ENCODE data around the gene SCAF8.
A peak's percentile ranks its signal among the peaks of the same experiment; 100 is the strongest.
"Not testable (repeated sequence)": the region's sequence is repeated elsewhere in the genome, so short reads cannot be mapped to it uniquely, and the experiment has no call there.

Gene SCAF8

GRCh38 chr6:154719854-154720253 lies 13.4 kb upstream of the SCAF8 start:
- Histone ChIP-seq H3K9ac (ENCODE audit: low read depth, low read length) (no peak overlapping the region), H3K9me3 (ENCODE audit: control insufficient read depth, insufficient read depth, low read length) (peaks cover 5% of the 10 kb centered on the region; the same call in 1 of the 2 replicates), H3K4me1 (ENCODE audit: insufficient read depth, low read length) (no peaks in the 10 kb centered on the region), H3K36me3 (ENCODE audit: insufficient read depth, low read length) (no peaks in the 10 kb centered on the region)

- peaks cover 5% of the 10 kb centered on the region; the same call in 1 of the 2 replicates for H3K9me3 ChIP-seq (ENCODE audit: control insufficient read depth, insufficient read depth, low read length)
- no peaks in the 10 kb centered on the region for H3K4me1 ChIP-seq (ENCODE audit: insufficient read depth, low read length)
- H3K9ac ChIP-seq (ENCODE audit: low read depth, low read length): no peak overlapping the region
- H3K36me3 ChIP-seq (ENCODE audit: insufficient read depth, low read length): no peaks in the 10 kb centered on the region
Observed at GRCh38 chr6:154721460-154721859, 11.8 kb upstream of the SCAF8 start.

- Histone ChIP-seq H3K9me3 (ENCODE audit: control insufficient read depth, insufficient read depth, low read length) (no peaks in the 10 kb centered on the region), H3K4me1 (ENCODE audit: insufficient read depth, low read length) (peaks cover 3% of the 10 kb centered on the region; the same call in 1 of the 2 replicates), H3K9ac (ENCODE audit: low read depth, low read length) (no peak overlapping the region), H3K36me3 (ENCODE audit: insufficient read depth, low read length) (no peaks in the 10 kb centered on the region)
Observed at GRCh38 chr6:154726887-154727286, 6.3 kb upstream of the SCAF8 start.

- no peaks in the 10 kb centered on the region for H3K36me3 ChIP-seq (ENCODE audit: insufficient read depth, low read length)
Observed at GRCh38 chr6:154731296-154732218, 1.7 kb upstream of the SCAF8 start.

GRCh38 chr6:154732538-154733182 lies 556 bp upstream of the SCAF8 start:
- Histone ChIP-seq H3K9me3 (ENCODE audit: control insufficient read depth, insufficient read depth, low read length) (no peaks in the 10 kb centered on the region), H3K4me1 (ENCODE audit: insufficient read depth, low read length) (peaks cover 6% of the 10 kb centered on the region; the same call in 1 of the 2 replicates), H3K9ac (ENCODE audit: low read depth, low read length) (peak overlapping the region; percentile 89), H3K36me3 (ENCODE audit: insufficient read depth, low read length) (no peaks in the 10 kb centered on the region)

More at GRCh38 chr6:154731296-154732218, 1.7 kb upstream of the SCAF8 start:
- peaks cover 3% of the 10 kb centered on the region; the same call in 1 of the 2 replicates for H3K4me1 ChIP-seq (ENCODE audit: insufficient read depth, low read length)
- no peak overlapping the region for H3K9ac ChIP-seq (ENCODE audit: low read depth, low read length)
- no peaks in the 10 kb centered on the region for H3K9me3 ChIP-seq (ENCODE audit: control insufficient read depth, insufficient read depth, low read length)

GRCh38 chr6:154733626-154734382 lies 588 bp downstream of the SCAF8 start:
- Histone ChIP-seq H3K36me3 (ENCODE audit: insufficient read depth, low read length) (no peaks in the 10 kb centered on the region), H3K9me3 (ENCODE audit: control insufficient read depth, insufficient read depth, low read length) (no peaks in the 10 kb centered on the region), H3K4me1 (ENCODE audit: insufficient read depth, low read length) (peaks cover 17% of the 10 kb centered on the region), H3K9ac (ENCODE audit: low read depth, low read length) (peak overlapping the region; percentile 89)

- no peaks in the 10 kb centered on the region for H3K36me3 ChIP-seq (ENCODE audit: insufficient read depth, low read length)
- H3K9me3 ChIP-seq (ENCODE audit: control insufficient read depth, insufficient read depth, low read length): no peaks in the 10 kb centered on the region
- H3K4me1 ChIP-seq (ENCODE audit: insufficient read depth, low read length): peaks cover 23% of the 10 kb centered on the region
- H3K9ac ChIP-seq (ENCODE audit: low read depth, low read length): no peak overlapping the region
Observed at GRCh38 chr6:154736618-154737259, 3.5 kb downstream of the SCAF8 start.

GRCh38 chr6:154737424-154737823 lies 4.2 kb downstream of the SCAF8 start:
- Histone ChIP-seq H3K4me1 (ENCODE audit: insufficient read depth, low read length) (peaks cover 22% of the 10 kb centered on the region), H3K36me3 (ENCODE audit: insufficient read depth, low read length) (no peaks in the 10 kb centered on the region), H3K9ac (ENCODE audit: low read depth, low read length) (no peak overlapping the region), H3K9me3 (ENCODE audit: control insufficient read depth, insufficient read depth, low read length) (no peaks in the 10 kb centered on the region)

GRCh38 chr6:154738551-154738961 lies 5.3 kb downstream of the SCAF8 start:
- peaks cover 22% of the 10 kb centered on the region for H3K4me1 ChIP-seq (ENCODE audit: insufficient read depth, low read length)
- no peak overlapping the region; the same call in 1 of the 2 replicates for H3K9ac ChIP-seq (ENCODE audit: low read depth, low read length)
- no peaks in the 10 kb centered on the region for H3K9me3 ChIP-seq (ENCODE audit: control insufficient read depth, insufficient read depth, low read length)
- H3K36me3 ChIP-seq (ENCODE audit: insufficient read depth, low read length): no peaks in the 10 kb centered on the region

- Histone ChIP-seq H3K9me3 (ENCODE audit: control insufficient read depth, insufficient read depth, low read length) (no peaks in the 10 kb centered on the region), H3K9ac (ENCODE audit: low read depth, low read length) (no peak overlapping the region), H3K4me1 (ENCODE audit: insufficient read depth, low read length) (peaks cover 22% of the 10 kb centered on the region), H3K36me3 (ENCODE audit: insufficient read depth, low read length) (no peaks in the 10 kb centered on the region)
Observed at GRCh38 chr6:154740658-154741057, 7.4 kb downstream of the SCAF8 start.

GRCh38 chr6:154742891-154743290 lies 9.7 kb downstream of the SCAF8 start:
- H3K9ac ChIP-seq (ENCODE audit: low read depth, low read length): no peak overlapping the region
- no peaks in the 10 kb centered on the region for H3K36me3 ChIP-seq (ENCODE audit: insufficient read depth, low read length)
- peaks cover 17% of the 10 kb centered on the region for H3K4me1 ChIP-seq (ENCODE audit: insufficient read depth, low read length)
- no peaks in the 10 kb centered on the region for H3K9me3 ChIP-seq (ENCODE audit: control insufficient read depth, insufficient read depth, low read length)

- H3K9ac ChIP-seq (ENCODE audit: low read depth, low read length); H3K9me3 ChIP-seq (ENCODE audit: control insufficient read depth, insufficient read depth, low read length); H3K36me3 ChIP-seq (ENCODE audit: insufficient read depth, low read length); H3K4me1 ChIP-seq (ENCODE audit: insufficient read depth, low read length): not testable (repeated sequence)
Observed at GRCh38 chr6:154744029-154744745, 11.0 kb downstream of the SCAF8 start.

- no peaks in the 10 kb centered on the region for H3K9me3 ChIP-seq (ENCODE audit: control insufficient read depth, insufficient read depth, low read length)
- H3K36me3 ChIP-seq (ENCODE audit: insufficient read depth, low read length): no peaks in the 10 kb centered on the region
- H3K9ac ChIP-seq (ENCODE audit: low read depth, low read length): no peak overlapping the region
- H3K4me1 ChIP-seq (ENCODE audit: insufficient read depth, low read length): no peaks in the 10 kb centered on the region
Observed at GRCh38 chr6:154745243-154745642, 12.0 kb downstream of the SCAF8 start.

All from ES-I3 (cell line).